TTC549 (cell line): ENCODE measurements around the gene KMT5B.

Experiments
- FAIRE-seq: peaks from 2 replicates; lab custom pipeline; 2012; peaks lifted over from hg19 to GRCh38; lab: Jason Lieb, UNC

KMT5B gene

DNA sequence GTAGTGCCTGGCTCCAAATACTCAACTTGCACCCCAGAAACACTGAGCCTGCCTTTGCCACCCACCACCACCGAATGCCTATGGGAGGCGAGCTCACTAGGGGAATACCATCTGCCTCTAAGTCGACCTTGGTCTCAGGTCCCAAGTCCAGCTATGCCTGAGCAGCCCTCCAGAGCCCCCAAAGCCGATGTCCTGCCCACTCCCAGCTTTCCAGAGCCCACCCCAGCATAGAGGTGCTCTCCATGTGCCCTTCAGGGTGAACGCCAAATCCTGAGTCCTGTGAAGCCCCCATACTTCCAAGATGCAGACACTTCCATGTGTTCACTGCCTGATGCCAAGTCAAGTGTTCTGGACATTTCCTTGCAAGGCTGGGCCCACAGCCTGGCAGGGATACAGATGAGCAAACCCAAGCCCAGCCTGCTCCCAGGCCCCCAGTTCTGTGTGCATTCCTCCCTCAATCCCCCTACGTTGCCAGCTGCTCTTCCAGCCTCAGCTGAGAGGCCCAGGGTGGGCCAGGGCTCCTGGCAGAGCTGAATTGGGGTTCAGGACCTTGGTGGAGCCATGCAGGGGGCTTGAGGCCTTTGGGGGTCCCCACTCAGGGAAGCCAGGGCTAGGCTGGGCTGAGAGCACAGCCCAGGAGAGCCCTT lies 2.6 kb upstream of the KMT5B start:
- no peak for FAIRE-seq

GRCh38 chr11:68215087-68215445 lies 2.0 kb upstream of the KMT5B start:
- FAIRE-seq = no peak

- no peak for FAIRE-seq
These were observed 1.3 kb upstream of the KMT5B start for GRCh38 chr11:68214173-68215086.

- no peak for FAIRE-seq
These were observed 568 bp upstream of the KMT5B start for GRCh38 chr11:68213555-68214172.

GRCh38 chr11:68212421-68213134 lies 518 bp downstream of the KMT5B start:
- no peak for FAIRE-seq

DNA sequence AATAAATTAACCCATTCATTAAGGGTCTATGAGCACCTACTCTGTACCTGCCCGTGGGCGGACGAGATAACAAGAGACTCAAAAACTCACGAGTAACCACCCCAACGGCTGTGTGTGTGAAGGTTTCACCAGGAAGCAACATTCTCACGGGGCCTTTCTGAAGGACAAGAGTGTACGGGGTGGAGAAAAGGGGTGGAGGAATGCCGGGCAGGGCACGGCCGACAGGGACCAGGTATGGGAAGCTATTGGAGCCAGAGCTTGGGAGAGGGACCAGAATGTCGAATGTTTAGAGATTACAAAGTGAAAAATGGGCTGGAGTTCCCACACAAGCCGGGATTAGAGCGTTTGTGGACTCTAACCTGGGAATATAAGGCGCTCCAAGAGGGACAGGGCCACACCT lies 1.6 kb downstream of the KMT5B start:
- FAIRE-seq = no peak

DNA sequence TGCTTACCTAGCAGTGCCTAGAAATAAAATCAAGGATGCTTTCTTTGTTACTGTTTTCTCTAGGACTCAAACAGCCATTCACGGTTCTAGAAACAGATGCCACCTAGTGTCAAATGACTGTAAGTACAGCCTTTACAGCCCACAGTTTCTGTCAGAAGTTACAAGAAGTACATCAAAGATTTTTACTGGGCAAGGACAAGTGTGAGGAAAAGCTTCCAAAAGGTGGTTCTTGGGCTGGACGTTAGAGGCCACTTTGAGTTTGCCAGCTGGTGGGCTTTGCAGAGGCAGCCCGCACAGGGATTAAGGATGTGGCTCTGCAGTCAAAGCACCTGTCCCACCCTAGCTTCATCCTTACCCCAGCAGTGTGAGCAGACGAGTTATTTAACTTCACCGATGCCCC lies 6.9 kb downstream of the KMT5B start:
- FAIRE-seq = peak; percentile 60

- no peak for FAIRE-seq
These were observed 8.7 kb downstream of the KMT5B start for GRCh38 chr11:68204402-68204801.

GRCh38 chr11:68202165-68202564 lies 10.9 kb downstream of the KMT5B start:
- no peak for FAIRE-seq

GRCh38 chr11:68201492-68201891 lies 11.6 kb downstream of the KMT5B start:
- no peak for FAIRE-seq

DNA sequence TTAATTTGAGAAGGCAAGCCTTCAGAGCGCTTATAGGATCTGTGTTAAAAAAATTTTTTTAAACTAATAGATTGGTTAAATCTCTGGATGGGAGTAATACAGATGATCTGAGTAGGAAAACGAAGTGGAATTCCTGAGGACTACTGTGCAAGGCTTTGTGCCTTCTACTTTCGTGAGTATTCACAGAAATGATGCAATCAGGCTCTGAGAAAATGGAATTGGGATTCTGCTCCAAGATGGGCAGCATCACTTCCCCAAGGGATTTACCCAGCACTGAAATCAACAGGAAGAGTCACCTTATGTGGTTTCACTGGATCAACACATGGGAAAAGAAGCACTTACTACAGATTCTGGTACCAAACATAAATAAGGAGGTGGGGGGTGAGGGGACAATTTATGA lies 12.5 kb downstream of the KMT5B start:
- no peak for FAIRE-seq

DNA sequence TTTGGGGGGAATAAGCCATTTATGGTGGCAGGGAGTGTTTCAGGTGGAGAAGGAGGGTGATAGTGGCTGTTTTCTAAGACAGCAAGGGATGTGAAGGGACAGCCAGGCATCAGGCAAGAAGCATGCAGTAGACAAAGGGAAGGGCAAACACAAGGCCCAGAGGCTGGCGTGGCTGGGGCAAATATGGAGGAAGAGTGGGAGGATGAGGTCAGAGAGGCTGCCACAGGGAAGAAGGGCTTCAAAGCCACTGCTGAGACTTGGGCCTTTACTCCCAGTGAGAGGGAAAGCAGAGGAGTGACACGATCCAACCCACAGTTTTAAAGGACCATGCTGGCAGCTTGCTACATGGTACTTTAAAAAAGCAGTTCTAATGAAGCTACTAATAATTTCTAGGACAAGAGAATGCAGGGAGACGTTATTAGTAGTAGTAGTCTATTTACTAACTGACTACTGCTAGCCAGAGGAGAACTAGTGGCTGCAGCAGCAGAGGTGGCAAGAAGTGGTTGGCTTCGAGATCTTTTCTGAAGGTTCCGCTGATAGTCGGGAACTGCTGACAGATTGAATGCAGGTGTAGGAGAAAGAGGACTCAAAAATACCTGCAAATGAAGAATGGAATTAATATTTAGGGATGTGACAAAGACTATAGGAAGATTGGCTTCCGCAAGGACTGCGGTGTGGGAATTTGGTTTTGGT lies 13.7 kb downstream of the KMT5B start:
- no peak for FAIRE-seq

DNA sequence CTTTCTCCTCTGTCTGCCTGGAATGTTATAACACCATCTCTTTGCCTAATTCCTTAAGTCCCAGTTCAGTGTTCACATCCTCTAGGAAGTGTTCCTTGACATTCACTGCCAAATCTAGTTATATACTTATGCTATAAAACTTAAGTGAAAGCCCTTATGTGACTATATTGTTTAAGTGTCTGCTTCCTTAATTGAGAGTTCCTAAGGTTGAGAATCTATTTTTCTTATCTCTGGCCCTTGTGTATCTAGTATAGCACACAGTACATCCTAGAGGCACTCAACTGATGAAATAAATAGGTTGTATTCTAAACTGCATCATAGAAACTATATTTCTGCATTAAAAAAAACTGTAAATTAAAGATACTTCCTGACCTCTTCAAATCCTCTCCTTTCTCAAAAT lies 16.9 kb downstream of the KMT5B start:
- FAIRE-seq = no peak

- no peak for FAIRE-seq
These were observed 18.3 kb downstream of the KMT5B start for GRCh38 chr11:68194675-68195294.

DNA sequence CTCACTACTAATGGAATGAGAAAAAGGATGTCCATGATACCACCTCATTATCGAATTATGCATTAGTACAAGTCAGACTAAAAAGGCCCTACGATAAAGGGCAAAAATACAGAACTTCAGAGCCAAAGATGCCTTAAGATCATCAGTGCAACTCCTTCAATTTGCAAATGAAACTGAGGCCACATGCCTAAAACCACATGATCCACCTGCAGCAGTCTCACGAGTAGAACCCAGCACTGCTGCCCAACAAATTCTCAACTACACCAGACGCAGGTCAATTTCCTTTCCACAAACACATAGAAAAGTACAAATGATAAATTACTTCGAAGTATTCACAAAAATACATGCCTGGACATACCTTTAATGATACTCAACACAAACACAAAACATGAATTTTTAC lies 20.1 kb downstream of the KMT5B start:
- no peak for FAIRE-seq

DNA sequence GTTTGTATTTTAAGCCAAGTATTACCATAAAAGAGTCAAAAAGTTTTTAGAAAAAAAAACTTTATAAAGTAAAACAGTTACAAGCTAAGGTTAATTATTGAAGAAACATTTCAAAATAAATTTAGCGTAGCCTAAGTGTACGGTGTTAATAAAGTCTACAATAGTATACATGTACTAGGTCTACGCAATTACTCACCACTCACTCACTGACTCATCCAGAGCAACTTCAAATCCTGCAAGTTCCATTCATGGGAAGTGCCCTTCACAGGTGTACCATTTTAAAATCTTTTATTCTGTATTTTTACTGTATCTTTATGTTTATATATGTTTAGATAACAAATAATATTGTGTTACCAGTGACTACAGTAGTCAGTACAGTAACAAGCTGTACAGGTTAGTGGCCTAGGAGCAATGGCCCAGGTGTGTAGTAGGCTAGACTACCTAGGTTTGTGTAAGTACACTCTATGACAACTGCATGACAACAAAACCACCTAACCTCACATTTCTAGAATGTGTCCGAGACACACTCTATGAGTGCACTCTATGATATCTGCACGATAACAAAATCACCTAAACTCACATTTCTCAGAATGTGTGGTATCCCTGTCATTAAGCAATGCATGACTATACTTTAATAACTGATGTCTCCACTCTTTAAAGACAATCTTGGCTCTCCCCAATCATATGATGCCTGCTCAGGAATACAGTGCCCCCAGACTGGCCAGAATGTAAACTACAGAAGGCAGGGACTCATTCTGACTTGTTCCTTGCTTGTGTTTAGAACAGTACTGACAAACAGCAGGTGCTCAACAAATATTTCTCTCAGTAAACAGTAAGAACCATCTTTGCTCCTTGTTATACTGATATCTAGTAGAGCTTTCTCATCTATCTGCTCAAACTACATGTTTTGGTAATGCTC lies 21.2 kb downstream of the KMT5B start:
- no peak for FAIRE-seq

- no peak for FAIRE-seq
These were observed 23.2 kb downstream of the KMT5B start for GRCh38 chr11:68189888-68190287.

DNA sequence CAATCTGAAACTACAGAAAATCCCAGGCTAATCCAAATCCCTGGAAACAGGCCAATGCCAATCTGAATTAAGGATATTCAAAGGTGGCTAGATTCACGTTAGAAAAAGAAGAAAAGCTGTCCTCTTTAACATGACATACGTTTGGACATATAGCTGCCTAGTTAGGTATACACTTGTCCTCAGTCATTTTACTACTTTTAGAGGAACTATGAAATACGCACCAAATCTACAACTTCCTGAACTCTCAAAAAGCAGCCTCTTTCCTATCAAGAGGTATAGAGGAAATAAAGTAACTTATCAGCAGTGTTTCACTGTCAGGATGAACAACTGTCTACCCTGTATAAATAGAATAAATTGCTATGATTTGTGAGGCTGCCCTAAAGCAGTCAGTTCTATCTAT lies 24.0 kb downstream of the KMT5B start:
- no peak for FAIRE-seq

- no peak for FAIRE-seq
These were observed 27.0 kb downstream of the KMT5B start for GRCh38 chr11:68186061-68186460.

DNA sequence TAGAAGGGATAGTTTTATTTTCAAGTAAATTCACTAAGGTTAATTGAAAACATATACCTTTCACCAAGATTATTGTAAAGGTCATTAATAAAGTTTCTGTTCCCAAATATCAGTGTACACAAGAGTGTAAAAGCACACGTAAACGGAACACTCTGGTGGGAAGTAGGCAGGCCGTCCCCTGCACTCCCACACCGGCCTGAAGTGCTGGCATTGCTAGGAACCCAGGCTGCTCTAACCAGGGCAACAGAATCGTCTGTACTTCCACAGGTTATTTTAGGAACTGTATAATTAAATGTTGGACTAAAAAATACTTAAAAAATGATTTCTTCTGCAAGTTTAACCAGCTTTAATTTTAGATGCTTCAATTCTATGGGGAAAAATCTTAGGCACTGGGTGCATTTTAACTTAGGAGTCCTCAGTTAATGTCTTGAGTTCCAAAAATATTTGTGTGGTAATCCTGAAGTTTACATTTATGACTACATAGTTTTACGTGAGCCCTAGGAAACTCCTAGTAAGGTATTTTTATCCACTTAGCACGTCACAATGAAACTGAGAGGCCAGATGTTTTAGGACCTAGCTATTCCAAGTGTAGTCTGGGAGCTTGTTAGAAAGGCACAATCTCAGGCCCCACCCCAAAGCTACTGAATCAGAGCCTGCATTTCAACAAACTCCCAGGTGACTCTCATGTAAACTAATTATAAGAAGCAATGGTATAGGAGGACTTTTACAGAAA lies 31.2 kb downstream of the KMT5B start:
- no peak for FAIRE-seq
